WTC11 (cell line): ENCODE results near the gene NPW. TPM values are rescaled to one million over a fixed set of nuclear protein-coding genes. Genes with fewer than 3 reads are reported as not detected.

ENCODE experiments used
- ATAC-seq: fragments of 200-7000 bp; cut with Tn5 transposase; 2 replicates; pipeline ENCODE4 v1.10.0; 2021; ENCODE audit warnings: mild to moderate bottlenecking, moderate library complexity
- CTCF ChIA-PET: fragments of 300-600 bp; sonication (Branson Sonifier 250); formaldehyde crosslinking; loops from one replicate; lab custom pipeline; 2021; ENCODE audit warnings: antibody characterized with exemption; lab: Charles Lee
- POLR2A ChIA-PET: fragments of 350-600 bp; sonication (Branson Sonifier 250); formaldehyde crosslinking; loops from one replicate; lab custom pipeline; 2021; ENCODE audit warnings: antibody characterized with exemption; lab: Charles Lee
- DNase-seq: peaks from one replicate; pipeline ENCODE4 v3.0.0; 2021; ENCODE audit warnings: low spot score
- H3K27ac Mint-ChIP-seq: 2 replicates; pipeline ENCODE4 v1.8.0; 2021; ENCODE audit warnings: mixed read lengths
- H3K27me3 Mint-ChIP-seq: 2 replicates; pipeline ENCODE4 v1.8.0; 2021; ENCODE audit warnings: low read depth, mild to moderate bottlenecking, moderate library complexity, mixed read lengths
- H3K36me3 Mint-ChIP-seq: 2 replicates; pipeline ENCODE4 v1.8.0; 2021; ENCODE audit warnings: mixed read lengths
- H3K4me1 Mint-ChIP-seq: 2 replicates; pipeline ENCODE4 v1.8.0; 2022; ENCODE audit warnings: mixed read lengths
- H3K4me3 Mint-ChIP-seq: 2 replicates; pipeline ENCODE4 v1.8.0; 2021; ENCODE audit warnings: mild to moderate bottlenecking, moderate library complexity, mixed read lengths
- H3K9me3 Mint-ChIP-seq: 2 replicates; pipeline ENCODE4 v1.8.0; 2021; ENCODE audit warnings: mixed read lengths
- AFF4 ChIP-seq: sonication (generic); formaldehyde crosslinking; IDR thresholded peaks from 2 replicates; pipeline ENCODE4 v1.8.1; 2023; ENCODE audit warnings: mild to moderate bottlenecking, missing genetic modification reagents, borderline replicate concordance
- E2F4 ChIP-seq: sonication (generic); formaldehyde crosslinking; IDR thresholded peaks from 2 replicates; pipeline ENCODE4 v1.8.1; 2022; ENCODE audit warnings: low read depth, mild to moderate bottlenecking, moderate library complexity, missing genetic modification reagents, borderline replicate concordance
- ELF4 ChIP-seq: sonication (generic); formaldehyde crosslinking; IDR thresholded peaks from 2 replicates; pipeline ENCODE4 v1.8.1; 2022; ENCODE audit warnings: low read depth, mild to moderate bottlenecking, moderate library complexity, missing genetic modification reagents
- FOXK1 ChIP-seq: sonication (generic); formaldehyde crosslinking; IDR thresholded peaks from 2 replicates; pipeline ENCODE4 v1.8.0; 2022; ENCODE audit warnings: mild to moderate bottlenecking, moderate library complexity, missing genetic modification reagents
- GABPB1 ChIP-seq: sonication (generic); formaldehyde crosslinking; IDR thresholded peaks from 2 replicates; pipeline ENCODE4 v1.8.1; 2023; ENCODE audit warnings: mild to moderate bottlenecking, missing genetic modification reagents
- JAZF1 ChIP-seq: fragments of 250-450 bp; sonication (Bioruptor Pico); IDR thresholded peaks from 2 replicates; pipeline ENCODE4 v1.9.0; 2021; ENCODE audit warnings: moderate library complexity, mild to moderate bottlenecking, inconsistent platforms
- JUN ChIP-seq: sonication (generic); formaldehyde crosslinking; IDR thresholded peaks from 2 replicates; pipeline ENCODE4 v1.8.0; 2023; ENCODE audit warnings: mild to moderate bottlenecking, missing genetic modification reagents
- KAT7 ChIP-seq: sonication (generic); formaldehyde crosslinking; IDR thresholded peaks from 2 replicates; pipeline ENCODE4 v1.8.1; 2023; ENCODE audit warnings: missing genetic modification reagents, mild to moderate bottlenecking, borderline replicate concordance
- MAX ChIP-seq: sonication (generic); formaldehyde crosslinking; IDR thresholded peaks from 2 replicates; pipeline ENCODE4 v1.8.0; 2022; ENCODE audit warnings: mild to moderate bottlenecking, missing genetic modification reagents
- MLX ChIP-seq: sonication (generic); formaldehyde crosslinking; IDR thresholded peaks from 2 replicates; pipeline ENCODE4 v1.8.1; 2023; ENCODE audit warnings: mild to moderate bottlenecking, missing genetic modification reagents, moderate library complexity
- MXD4 ChIP-seq: fragments of 250-450 bp; sonication (Bioruptor Pico); IDR thresholded peaks from 2 replicates; pipeline ENCODE4 v1.8.0; 2021; ENCODE audit warnings: mild to moderate bottlenecking, moderate library complexity, borderline replicate concordance
- PRDM15 ChIP-seq: sonication (generic); formaldehyde crosslinking; IDR thresholded peaks from 2 replicates; pipeline ENCODE4 v1.8.0; 2022; ENCODE audit warnings: missing genetic modification reagents
- PRRX2 ChIP-seq: fragments of 250-450 bp; sonication (Bioruptor Pico); IDR thresholded peaks from 2 replicates; pipeline ENCODE4 v1.8.0; 2021; ENCODE audit warnings: mild to moderate bottlenecking
- RORB ChIP-seq: fragments of 250-450 bp; sonication (Bioruptor Pico); IDR thresholded peaks from 2 replicates; pipeline ENCODE4 v1.9.0; 2021; ENCODE audit warnings: mild to moderate bottlenecking
- SMAD4 ChIP-seq: sonication (generic); formaldehyde crosslinking; IDR thresholded peaks from 2 replicates; pipeline ENCODE4 v1.8.0; 2022; ENCODE audit warnings: mild to moderate bottlenecking, missing genetic modification reagents
- TCF7 ChIP-seq: sonication (generic); formaldehyde crosslinking; IDR thresholded peaks from 2 replicates; pipeline ENCODE4 v1.8.0; 2022; ENCODE audit warnings: mild to moderate bottlenecking, low read depth, missing genetic modification reagents, moderate library complexity
- TEAD1 ChIP-seq: sonication (generic); formaldehyde crosslinking; IDR thresholded peaks from 2 replicates; pipeline ENCODE4 v1.8.0; 2022; ENCODE audit warnings: mild to moderate bottlenecking, missing genetic modification reagents
- ZNF396 ChIP-seq: fragments of 250-450 bp; sonication (Bioruptor Pico); IDR thresholded peaks from 2 replicates; pipeline ENCODE4 v1.8.0; 2021; ENCODE audit warnings: mild to moderate bottlenecking, moderate library complexity, borderline replicate concordance
- ZNF425 ChIP-seq: fragments of 250-450 bp; sonication (Bioruptor Pico); conservative IDR thresholded peaks from 2 replicates; pipeline ENCODE4 v1.9.0; 2021; ENCODE audit warnings: mild to moderate bottlenecking
- total RNA-seq: library from RNA; stranded (reverse); gene quantifications from 3 replicates; pipeline ENCODE4 v1.2.3, GENCODE V29; 2021

Gene NPW
- total RNA-seq, 1 experiment from 2014 or later = 15.2 TPM

- no peaks in the 10 kb centered on the region for H3K36me3 Mint-ChIP-seq
- H3K4me3 Mint-ChIP-seq = peak overlapping the region; percentile 75
- ChIA-PET CTCF (interaction anchor here (0.9 to 2.3 kb wide), 4 partner anchors 12 to 112 kb away, joined by 3 to 16 read pairs (median 8); no protein-coding TSS in a partner anchor), POLR2A (no interaction called here)
- H3K9me3 Mint-ChIP-seq = no peaks in the 10 kb centered on the region
- H3K27ac Mint-ChIP-seq = no peak overlapping the region
- DNase-seq (no peak), ATAC-seq (no peak)
- TF ChIP-seq FOXK1 (CRISPR knock-in tag) (no peak), MXD4 (CRISPR knock-in tag) (no peak), PRRX2 (CRISPR knock-in tag) (no peak), E2F4 (CRISPR knock-in tag) (no peak), MAX (CRISPR knock-in tag) (no peak), PRDM15 (CRISPR knock-in tag) (no peak), SMAD4 (no peak), KAT7 (CRISPR knock-in tag) (no peak), ZNF425 (CRISPR knock-in tag) (no peak), JAZF1 (CRISPR knock-in tag) (no peak), MLX (CRISPR knock-in tag) (no peak), TCF7 (CRISPR knock-in tag) (no peak), ZNF396 (CRISPR knock-in tag) (no peak), RORB (no peak)
- H3K27me3 Mint-ChIP-seq = peaks cover 26% of the 10 kb centered on the region
- peaks cover 8% of the 10 kb centered on the region for H3K4me1 Mint-ChIP-seq
Observed at GRCh38 chr16:2028146-2028545, 8.6 kb downstream of the NPW start.

GRCh38 chr16:2028620-2029220, 9.1 kb downstream of the NPW start:
- TF ChIP-seq AFF4 (CRISPR knock-in tag) (no peak), TEAD1 (CRISPR knock-in tag) (no peak), SMAD4 (no peak), JUN (CRISPR knock-in tag) (no peak), ZNF396 (CRISPR knock-in tag) (no peak), GABPB1 (CRISPR knock-in tag) (no peak), ELF4 (CRISPR knock-in tag) (no peak)
- H3K9me3 Mint-ChIP-seq = no peaks in the 10 kb centered on the region
- peaks cover 8% of the 10 kb centered on the region for H3K4me1 Mint-ChIP-seq
- ChIA-PET CTCF (interaction anchor here (0.9 to 2.7 kb wide), 4 partner anchors 12 to 28 kb away, joined by 3 to 16 read pairs (median 10); no protein-coding TSS in a partner anchor), POLR2A (no interaction called here)
- no peaks in the 10 kb centered on the region for H3K36me3 Mint-ChIP-seq
- DNase-seq (no peak), ATAC-seq (no peak)
- H3K27ac Mint-ChIP-seq = no peak overlapping the region
- no peak overlapping the region for H3K4me3 Mint-ChIP-seq
- peaks cover 26% of the 10 kb centered on the region for H3K27me3 Mint-ChIP-seq
